Spinal cord (tissue), 10 donors: ENCODE measurements around the gene PRSS33. TPM values are rescaled to one million over a fixed set of nuclear protein-coding genes. Genes with fewer than 3 reads are reported as not detected.

Experiments used
- DNase-seq, 6 donors: peaks; one replicate each; pipeline versions ENCODE4 v3.0.0 to v3.0.0-alpha.2; 2013 to 2015; ENCODE audit warnings: low spot score in 6 of 6, low read depth in 4 of 6
- H3K27ac ChIP-seq: one replicate; pipeline ENCODE4 v1.5.1; 2013; ENCODE audit warnings: low read depth, low read length, control low read depth
- H3K27me3 ChIP-seq: one replicate; pipeline ENCODE4 v1.6.1; 2013; ENCODE audit warnings: low read length; ENCODE audit not compliant: control insufficient read depth, insufficient read depth
- H3K36me3 ChIP-seq: one replicate; pipeline ENCODE4 v1.6.1; 2013; ENCODE audit warnings: low read length; ENCODE audit not compliant: control insufficient read depth, insufficient read depth
- H3K4me1 ChIP-seq: one replicate; pipeline ENCODE4 v1.6.1; 2013; ENCODE audit warnings: low read length; ENCODE audit not compliant: control insufficient read depth, insufficient read depth
- H3K4me3 ChIP-seq: one replicate; pipeline ENCODE4 v1.5.1; 2013; ENCODE audit warnings: low read depth, low read length, control low read depth
- H3K9me3 ChIP-seq: one replicate; pipeline ENCODE4 v1.6.1; 2013; ENCODE audit warnings: low read length; ENCODE audit not compliant: control insufficient read depth, insufficient read depth
- WGBS: methylation state at CpG from one replicate; pipeline ENCODE4 v1.1.5; 2013; ENCODE audit warnings: missing lambda C conversion rate; ENCODE audit not compliant: insufficient coverage; 5-methylcytosine and 5-hydroxymethylcytosine counted together
- polyA plus RNA-seq, 2 donors: library from polyadenylated mRNA; unstranded; fragments of 120-200 nt; gene quantifications; one replicate each; pipeline ENCODE4 v1.2.1, GENCODE V29; 2013; ENCODE audit not compliant: insufficient read length in 2 of 2
- total RNA-seq, 2 donors: library from RNA; depleted of rRNA in 1 of 2; stranded (reverse); fragments of 120-200 nt in 1 of 2; fragments of >200 nt in 1 of 2; gene quantifications; one replicate each; pipeline versions ENCODE4 v1.2.3 to v1.2.4, GENCODE V29; 2013 to 2014
- donor health status: healthy.

Gene PRSS33
- total and polyA plus RNA-seq, 4 donors: 0.17 to 0.24 (median 0.21) TPM; not detected in 1

GRCh38 chr16:2803545-2804195 lies 16.3 kb upstream of the PRSS33 start:
- no peaks in the 10 kb centered on the region for H3K36me3 ChIP-seq
- no peaks in the 10 kb centered on the region for H3K4me1 ChIP-seq
- peaks cover 4% of the 10 kb centered on the region for H3K27me3 ChIP-seq
- H3K9me3 ChIP-seq: peaks cover 6% of the 10 kb centered on the region
- H3K4me3 ChIP-seq: no peak overlapping the region
- WGBS: no CpG with 5 or more reads among the region's 3 CpGs
- DNase-seq: no peak
- no peak overlapping the region for H3K27ac ChIP-seq

- no peak overlapping the region for H3K27ac ChIP-seq
- 86% methylated on average over 1 of the region's 1 CpG for WGBS
Observed at GRCh38 chr16:2799859-2800226, 12.5 kb upstream of the PRSS33 start.

GRCh38 chr16:2799205-2799858 lies 12.0 kb upstream of the PRSS33 start:
- 86% methylated on average over 12 of the region's 21 CpGs for WGBS
- no peaks in the 10 kb centered on the region for H3K36me3 ChIP-seq
- no peak overlapping the region for H3K27ac ChIP-seq
- no peaks in the 10 kb centered on the region for H3K27me3 ChIP-seq
- no peaks in the 10 kb centered on the region for H3K4me1 ChIP-seq
- no peak overlapping the region for H3K4me3 ChIP-seq
- peaks cover 6% of the 10 kb centered on the region for H3K9me3 ChIP-seq
- DNase-seq: no peak

More at GRCh38 chr16:2799859-2800226, 12.5 kb upstream of the PRSS33 start:
- peaks cover 6% of the 10 kb centered on the region for H3K9me3 ChIP-seq
- no peak for DNase-seq
- H3K27me3 ChIP-seq: no peaks in the 10 kb centered on the region
- H3K4me3 ChIP-seq: no peak overlapping the region
- no peaks in the 10 kb centered on the region for H3K36me3 ChIP-seq
- H3K4me1 ChIP-seq: no peaks in the 10 kb centered on the region

- no peak overlapping the region for H3K27ac ChIP-seq
- 82% methylated on average over 37 of the region's 39 CpGs for WGBS
- H3K4me1 ChIP-seq: no peaks in the 10 kb centered on the region
- H3K9me3 ChIP-seq: peaks cover 1% of the 10 kb centered on the region
- H3K4me3 ChIP-seq: no peak overlapping the region
- DNase-seq: no peak
- H3K27me3 ChIP-seq: no peaks in the 10 kb centered on the region
- no peaks in the 10 kb centered on the region for H3K36me3 ChIP-seq
Observed at GRCh38 chr16:2798723-2799204, 11.4 kb upstream of the PRSS33 start.

- no peaks in the 10 kb centered on the region for H3K4me1 ChIP-seq
- DNase-seq: no peak
- H3K36me3 ChIP-seq: no peaks in the 10 kb centered on the region
- no peak overlapping the region for H3K4me3 ChIP-seq
- no peaks in the 10 kb centered on the region for H3K9me3 ChIP-seq
- H3K27me3 ChIP-seq: peaks cover under 1% of the 10 kb centered on the region
- 54% methylated on average over 3 of the region's 7 CpGs for WGBS
- no peak overlapping the region for H3K27ac ChIP-seq
Observed at GRCh38 chr16:2795395-2796143, 8.2 kb upstream of the PRSS33 start.

GRCh38 chr16:2792940-2793339 lies 5.6 kb upstream of the PRSS33 start:
- H3K27me3 ChIP-seq: peaks cover 5% of the 10 kb centered on the region
- H3K27ac ChIP-seq: no peak overlapping the region
- no peak overlapping the region for H3K4me3 ChIP-seq
- no peak for DNase-seq
- H3K9me3 ChIP-seq: no peaks in the 10 kb centered on the region
- 90% methylated on average over 2 of the region's 10 CpGs for whole genome bisulfite sequencing
- H3K36me3 ChIP-seq: no peaks in the 10 kb centered on the region
- H3K4me1 ChIP-seq: peaks cover under 1% of the 10 kb centered on the region

- WGBS: 62% methylated on average over 4 of the region's 8 CpGs
- Histone ChIP-seq H3K27ac (no peak overlapping the region), H3K4me1 (peaks cover 9% of the 10 kb centered on the region), H3K36me3 (no peaks in the 10 kb centered on the region), H3K4me3 (no peak overlapping the region), H3K27me3 (peaks cover 13% of the 10 kb centered on the region), H3K9me3 (no peaks in the 10 kb centered on the region)
- no peak for DNase-seq
Observed at GRCh38 chr16:2791174-2791573, 3.8 kb upstream of the PRSS33 start.

GRCh38 chr16:2790631-2791030 lies 3.3 kb upstream of the PRSS33 start:
- WGBS: 91% methylated on average over 5 of the region's 5 CpGs
- peaks cover 18% of the 10 kb centered on the region for H3K27me3 ChIP-seq
- DNase-seq: no peak
- peaks cover 9% of the 10 kb centered on the region for H3K4me1 ChIP-seq
- no peaks in the 10 kb centered on the region for H3K9me3 ChIP-seq
- H3K4me3 ChIP-seq: no peak overlapping the region
- H3K36me3 ChIP-seq: no peaks in the 10 kb centered on the region
- no peak overlapping the region for H3K27ac ChIP-seq

- 63% methylated on average over 7 of the region's 7 CpGs for WGBS
- H3K36me3 ChIP-seq: no peaks in the 10 kb centered on the region
- peaks cover 18% of the 10 kb centered on the region for H3K4me1 ChIP-seq
- H3K4me3 ChIP-seq: no peak overlapping the region
- peaks cover 36% of the 10 kb centered on the region for H3K27me3 ChIP-seq
- H3K27ac ChIP-seq: no peak overlapping the region
- DNase-seq: no peak
- H3K9me3 ChIP-seq: no peaks in the 10 kb centered on the region
Observed at GRCh38 chr16:2787961-2788360, 601 bp upstream of the PRSS33 start.
